ENCODE measurements around the gene IPO9. TPM values are rescaled to one million over a fixed set of nuclear protein-coding genes. Genes with fewer than 3 reads are reported as not detected.

IPO9 gene
- polyA plus RNA-seq, 1 experiment: 55.5 TPM

GRCh38 chr1:201886103-201886885 is 57.3 kb downstream of the IPO9 start:
- TF ChIP-seq, protein P1, sequence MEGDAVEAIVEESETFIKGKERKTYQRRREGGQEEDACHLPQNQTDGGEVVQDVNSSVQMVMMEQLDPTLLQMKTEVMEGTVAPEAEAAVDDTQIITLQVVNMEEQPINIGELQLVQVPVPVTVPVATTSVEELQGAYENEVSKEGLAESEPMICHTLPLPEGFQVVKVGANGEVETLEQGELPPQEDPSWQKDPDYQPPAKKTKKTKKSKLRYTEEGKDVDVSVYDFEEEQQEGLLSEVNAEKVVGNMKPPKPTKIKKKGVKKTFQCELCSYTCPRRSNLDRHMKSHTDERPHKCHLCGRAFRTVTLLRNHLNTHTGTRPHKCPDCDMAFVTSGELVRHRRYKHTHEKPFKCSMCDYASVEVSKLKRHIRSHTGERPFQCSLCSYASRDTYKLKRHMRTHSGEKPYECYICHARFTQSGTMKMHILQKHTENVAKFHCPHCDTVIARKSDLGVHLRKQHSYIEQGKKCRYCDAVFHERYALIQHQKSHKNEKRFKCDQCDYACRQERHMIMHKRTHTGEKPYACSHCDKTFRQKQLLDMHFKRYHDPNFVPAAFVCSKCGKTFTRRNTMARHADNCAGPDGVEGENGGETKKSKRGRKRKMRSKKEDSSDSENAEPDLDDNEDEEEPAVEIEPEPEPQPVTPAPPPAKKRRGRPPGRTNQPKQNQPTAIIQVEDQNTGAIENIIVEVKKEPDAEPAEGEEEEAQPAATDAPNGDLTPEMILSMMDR (IDR thresholded peaks at IDR 0.05; ENCODE audit: low read depth, low read length): no peak
- Histone ChIP-seq H3K4me3 (ENCODE audit: low read depth, low read length) (no peak overlapping the region), H3K27ac (ENCODE audit: low read depth, low read length) (no peak overlapping the region), H3K9me3 (ENCODE audit: control insufficient read depth, insufficient read depth, low read length) (no peaks in the 10 kb centered on the region; the same call in 1 of the 2 replicates), H3K27me3 (ENCODE audit: control insufficient read depth, insufficient read depth, low read length) (no peaks in the 10 kb centered on the region)
- ChIA-PET CTCF (interaction anchor here (0.9 to 1.8 kb wide), 7 partner anchors 8 to 113 kb away, joined by 3 to 17 read pairs (median 5); partner anchors contain the start of genes LMOD1 and RNPEP), POLR2A (interaction anchor here (0.7 kb wide), 1 partner anchor 60 kb away, joined by 3 read pairs; the partner anchor contains the start of gene LMOD1)
- DNase-seq (ENCODE audit: low read depth, low spot score): no peak

DNA sequence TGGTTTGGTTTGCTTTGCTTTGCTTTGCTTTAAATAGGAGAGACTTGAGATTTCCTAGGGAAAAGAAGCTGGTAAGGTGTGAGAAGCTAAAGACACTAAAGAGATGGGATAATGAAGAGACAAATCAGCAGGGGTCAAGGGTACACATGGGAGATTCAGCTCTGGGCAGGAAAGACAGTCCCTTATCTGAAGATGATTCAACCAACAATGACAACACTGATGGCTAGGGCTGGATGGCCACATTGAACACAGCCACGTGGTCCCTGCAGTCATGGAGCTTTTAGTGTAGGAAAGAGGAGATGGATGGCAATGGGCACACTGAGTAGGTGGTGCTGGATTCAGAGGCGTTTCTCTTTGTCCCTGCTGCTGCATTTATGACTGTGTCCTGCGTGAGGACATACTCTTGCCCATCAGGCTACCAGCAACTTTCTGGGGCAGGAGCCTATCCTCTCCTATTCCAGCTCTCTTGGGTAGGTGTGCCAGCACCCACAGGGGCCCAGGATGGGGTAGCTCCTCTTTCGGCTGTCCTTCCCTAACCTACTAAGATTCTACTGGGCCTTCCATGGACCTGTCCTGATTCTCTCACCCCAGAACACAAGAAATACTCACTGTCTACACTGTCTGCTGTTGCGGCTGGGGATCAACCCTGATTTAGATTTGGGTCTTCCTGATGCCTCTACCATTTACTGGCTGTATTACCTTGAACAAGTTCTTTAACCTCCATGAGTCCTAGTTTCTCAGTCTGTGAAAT is 58.3 kb downstream of the IPO9 start:
- Histone ChIP-seq H3K9me3 (ENCODE audit: control insufficient read depth, insufficient read depth, low read length) (no peaks in the 10 kb centered on the region; the same call in 1 of the 2 replicates), H3K4me3 (ENCODE audit: low read depth, low read length) (no peak overlapping the region), H3K27ac (ENCODE audit: low read depth, low read length) (no peak overlapping the region), H3K27me3 (ENCODE audit: control insufficient read depth, insufficient read depth, low read length) (no peaks in the 10 kb centered on the region)
- CTCF ChIA-PET: interaction anchor here (0.6 to 1.8 kb wide), 8 partner anchors 9 to 357 kb away, joined by 3 to 17 read pairs (median 5); partner anchors contain the start of genes LMOD1 and RNPEP
- POLR2A ChIA-PET: interaction anchor here (0.7 kb wide), 1 partner anchor 10 kb away, joined by 8 read pairs; no protein-coding TSS in a partner anchor
- TF ChIP-seq, protein P1 (IDR thresholded peaks at IDR 0.05; ENCODE audit: low read depth, low read length): no peak
- DNase-seq (ENCODE audit: low read depth, low spot score): no peak

GRCh38 chr1:201888282-201889089 is 59.5 kb downstream of the IPO9 start, which contains the start of gene SHISA4:
SHISA4 (plus strand) TSS chr1:201888898; CDS start chr1:201888995, 97 bp downstream.
- TF ChIP-seq, protein P1 (IDR thresholded peaks at IDR 0.05; ENCODE audit: low read depth, low read length): no peak
- no peak for DNase-seq (ENCODE audit: low read depth, low spot score)
- peak within 1 kb of the TSS; percentile 47 for H3K27ac ChIP-seq (ENCODE audit: low read depth, low read length)
- CTCF ChIA-PET: interaction anchor here (1.4 kb wide), 1 partner anchor 8 kb away, joined by 6 read pairs; no protein-coding TSS in a partner anchor
- peak within 1 kb of the TSS; percentile 82 for H3K4me3 ChIP-seq (ENCODE audit: low read depth, low read length)
- POLR2A ChIA-PET: interaction anchor here (1.3 kb wide), 1 partner anchor 58 kb away, joined by 4 read pairs; the partner anchor contains the start of gene LMOD1
- no peaks in the 10 kb centered on the region for H3K27me3 ChIP-seq (ENCODE audit: control insufficient read depth, insufficient read depth, low read length)
- no peaks in the 10 kb centered on the region; the same call in 1 of the 2 replicates for H3K9me3 ChIP-seq (ENCODE audit: control insufficient read depth, insufficient read depth, low read length)

GRCh38 chr1:201889090-201889968 is 60.4 kb downstream of the IPO9 start:
- DNase-seq (ENCODE audit: low read depth, low spot score): no peak
- Histone ChIP-seq H3K27me3 (ENCODE audit: control insufficient read depth, insufficient read depth, low read length) (no peaks in the 10 kb centered on the region), H3K9me3 (ENCODE audit: control insufficient read depth, insufficient read depth, low read length) (no peaks in the 10 kb centered on the region; the same call in 1 of the 2 replicates), H3K27ac (ENCODE audit: low read depth, low read length) (no peak overlapping the region), H3K4me3 (ENCODE audit: low read depth, low read length) (peak overlapping the region; percentile 82)
- ChIA-PET POLR2A (interaction anchor here (1.2 to 1.3 kb wide), 2 partner anchors 57 to 66 kb away, joined by 4 read pairs; partner anchors contain the start of genes LMOD1 and TIMM17A), CTCF (interaction anchor here (0.6 to 1.4 kb wide), 3 partner anchors 9 to 106 kb away, joined by 3 to 6 read pairs (median 5); no protein-coding TSS in a partner anchor)
- TF ChIP-seq, protein P1 (IDR thresholded peaks at IDR 0.05; ENCODE audit: low read depth, low read length): no peak

Data from AG04450 (cell line).